H9 (cell line): Measurements from ENCODE around the gene DPP10. TPM values are rescaled to one million over a fixed set of nuclear protein-coding genes. Genes with fewer than 3 reads are reported as not detected.
"Not testable (repeated sequence)": the region's sequence is repeated elsewhere in the genome, so short reads cannot be mapped to it uniquely, and the experiment has no call there.

Experiments
- DNase-seq: peaks from one replicate; pipeline ENCODE4 v3.0.0-alpha.2; 2017
- H2AFZ ChIP-seq: one replicate; pipeline ENCODE4 v1.6.1; 2013; ENCODE audit warnings: mild to moderate bottlenecking, low read length, control low read depth, moderate library complexity
- H2AK5ac ChIP-seq: 2 replicates; pipeline ENCODE4 v1.6.1; 2013; ENCODE audit warnings: low read length, control low read depth, mixed read lengths; ENCODE audit not compliant: insufficient read length
- H2BK120ac ChIP-seq: one replicate; pipeline ENCODE4 v1.6.1; 2013; ENCODE audit warnings: low read depth, mild to moderate bottlenecking, low read length, control low read depth, inconsistent platforms; ENCODE audit not compliant: poor library complexity, severe bottlenecking
- H2BK12ac ChIP-seq: 2 replicates; pipeline ENCODE4 v1.6.1; 2013; ENCODE audit warnings: low read length, control low read depth, mixed read lengths, low read depth; ENCODE audit not compliant: insufficient read length
- H2BK15ac ChIP-seq: 2 replicates; pipeline ENCODE4 v1.6.1; 2013; ENCODE audit warnings: low read depth, low read length, control low read depth
- H2BK20ac ChIP-seq: one replicate; pipeline ENCODE4 v1.6.1; 2013; ENCODE audit warnings: low read depth, mild to moderate bottlenecking, low read length, control low read depth, inconsistent platforms; ENCODE audit not compliant: poor library complexity, severe bottlenecking
- H2BK5ac ChIP-seq: 2 replicates; pipeline ENCODE4 v1.6.1; 2013; ENCODE audit warnings: low read length, control low read depth, mixed read lengths; ENCODE audit not compliant: insufficient read length
- H3K14ac ChIP-seq: 2 replicates; pipeline ENCODE4 v1.6.1; 2013; ENCODE audit warnings: low read length, control low read depth; ENCODE audit not compliant: insufficient read depth
- H3K18ac ChIP-seq: 2 replicates; pipeline ENCODE4 v1.6.1; 2013; ENCODE audit warnings: low read depth, mild to moderate bottlenecking, mixed read lengths, low read length, control low read depth; ENCODE audit not compliant: insufficient read length
- H3K23ac ChIP-seq: 2 replicates; pipeline ENCODE4 v1.6.1; 2013; ENCODE audit warnings: low read length, control low read depth, mixed read lengths, low read depth; ENCODE audit not compliant: insufficient read length
- H3K23me2 ChIP-seq: 2 replicates; pipeline ENCODE4 v1.6.1; 2013; ENCODE audit warnings: low read depth, mild to moderate bottlenecking, mixed read lengths, low read length, control low read depth; ENCODE audit not compliant: insufficient read length, poor library complexity, severe bottlenecking
- H3K27ac ChIP-seq: 2 replicates; pipeline ENCODE4 v1.5.1; 2013; ENCODE audit warnings: low read length, control low read depth, mixed read lengths, low read depth; ENCODE audit not compliant: insufficient read length
- H3K27me3 ChIP-seq: 2 replicates; pipeline ENCODE4 v1.6.1; 2013; ENCODE audit warnings: low read length, control low read depth, inconsistent platforms; ENCODE audit not compliant: insufficient read depth
- H3K4ac ChIP-seq: 2 replicates; pipeline ENCODE4 v1.6.1; 2013; ENCODE audit warnings: low read depth, mild to moderate bottlenecking, control low read depth, inconsistent platforms, low read length, moderate library complexity
- H3K4me1 ChIP-seq: 2 replicates; pipeline ENCODE4 v1.6.1; 2013; ENCODE audit warnings: low read length, control low read depth, inconsistent platforms; ENCODE audit not compliant: insufficient read depth
- H3K4me2 ChIP-seq: 2 replicates; pipeline ENCODE4 v1.6.1; 2013; ENCODE audit warnings: low read length, control low read depth, mixed read lengths; ENCODE audit not compliant: insufficient read length, insufficient read depth
- H3K56ac ChIP-seq: 2 replicates; pipeline ENCODE4 v1.6.1; 2013; ENCODE audit warnings: low read depth, mild to moderate bottlenecking, mixed read lengths, low read length, control low read depth; ENCODE audit not compliant: insufficient read length
- H3K79me1 ChIP-seq: 2 replicates; pipeline ENCODE4 v1.6.1; 2013; ENCODE audit warnings: low read depth, mild to moderate bottlenecking, moderate library complexity, low read length, control low read depth, inconsistent platforms; ENCODE audit not compliant: insufficient read depth, poor library complexity, severe bottlenecking
- H3K79me2 ChIP-seq: 2 replicates; pipeline ENCODE4 v1.6.1; 2013; ENCODE audit warnings: low read length, control low read depth, inconsistent platforms; ENCODE audit not compliant: insufficient read depth
- H3K9ac ChIP-seq: 2 replicates; pipeline ENCODE4 v1.6.1; 2013; ENCODE audit warnings: low read length, control low read depth, mixed read lengths; ENCODE audit not compliant: insufficient read length; ENCODE audit errors: extremely low read depth
- H3K9me3 ChIP-seq: one replicate; pipeline ENCODE4 v1.6.1; 2013; ENCODE audit warnings: low read depth, low read length, inconsistent platforms; ENCODE audit not compliant: control insufficient read depth
- H3T11ph ChIP-seq: one replicate; pipeline ENCODE4 v1.6.1; 2013; ENCODE audit warnings: mild to moderate bottlenecking, low read length, control low read depth, inconsistent platforms
- H4K20me1 ChIP-seq: one replicate; pipeline ENCODE4 v1.6.1; 2013; ENCODE audit not compliant: control insufficient read depth, insufficient read length, insufficient read depth
- H4K5ac ChIP-seq: 2 replicates; pipeline ENCODE4 v1.6.1; 2013; ENCODE audit warnings: low read depth, mild to moderate bottlenecking, mixed read lengths, low read length, control low read depth; ENCODE audit not compliant: insufficient read length
- H4K8ac ChIP-seq: replicated peaks from 2 replicates; pipeline ENCODE4 v1.6.1; 2013; ENCODE audit warnings: low read length, control low read depth, mixed read lengths, low read depth; ENCODE audit not compliant: insufficient read length
- H4K91ac ChIP-seq: 2 replicates; pipeline ENCODE4 v1.6.1; 2013; ENCODE audit warnings: low read depth, mild to moderate bottlenecking, moderate library complexity, mixed read lengths, low read length, control low read depth; ENCODE audit not compliant: insufficient read length
- H3K27ac Mint-ChIP-seq, 3 experiments: 2 replicates in 2 of 3; 3 replicates in 1 of 3; pipeline ENCODE4 v1.8.0; 2020 to 2021; ENCODE audit warnings: mixed read lengths in 3 of 3, mild to moderate bottlenecking in 1 of 3, moderate library complexity in 1 of 3
- H3K27me3 Mint-ChIP-seq: 2 replicates; pipeline ENCODE4 v1.8.0; 2021; ENCODE audit warnings: low read depth, mild to moderate bottlenecking, moderate library complexity, mixed read lengths
- H3K36me3 Mint-ChIP-seq, 3 experiments: 2 replicates in 2 of 3; 3 replicates in 1 of 3; pipeline ENCODE4 v1.8.0; 2020 to 2021; ENCODE audit warnings: low read depth in 3 of 3, mixed read lengths in 3 of 3; ENCODE audit not compliant: insufficient read depth in 1 of 3
- H3K4me1 Mint-ChIP-seq, 2 experiments: 2 replicates each; pipeline ENCODE4 v1.8.0; 2020; ENCODE audit warnings: mixed read lengths in 2 of 2
- H3K4me3 Mint-ChIP-seq, 2 experiments: 2 replicates in 1 of 2; 3 replicates in 1 of 2; pipeline ENCODE4 v1.8.0; 2020 to 2021; ENCODE audit warnings: mild to moderate bottlenecking in 2 of 2, mixed read lengths in 2 of 2, moderate library complexity in 1 of 2
- H3K9me3 Mint-ChIP-seq, 2 experiments: 2 replicates in 1 of 2; 3 replicates in 1 of 2; pipeline ENCODE4 v1.8.0; 2020; ENCODE audit warnings: mild to moderate bottlenecking in 2 of 2, mixed read lengths in 2 of 2, moderate library complexity in 1 of 2
- WGBS: extraction: QIAGEN DNeasy Blood & Tissue Kit; methylation state at CpG from one replicate; pipeline ENCODE4 v1.1.7; 2013; ENCODE audit warnings: missing lambda C conversion rate, low lambda C conversion rate, mixed read lengths; ENCODE audit not compliant: insufficient read length; ENCODE audit errors: extremely low coverage; 5-methylcytosine and 5-hydroxymethylcytosine counted together
- total RNA-seq: library from RNA; stranded (reverse); gene quantifications from 2 replicates; pipeline ENCODE4 v1.2.1, GENCODE V29; 2021
- TF ChIP-seq, protein P1 (sequence below): fragments of 200-600 bp; sonication (generic); conservative IDR thresholded peaks from 3 replicates; pipeline ENCODE4 v1.8.0; 2021; ENCODE audit warnings: antibody characterized with exemption, mild to moderate bottlenecking

DPP10 gene
- total RNA-seq, 1 experiment from 2014 or later = 11.3 TPM

- Histone ChIP-seq H3K27me3 (no peaks in the 10 kb centered on the region), H4K91ac (no peak overlapping the region), H3K79me2 (no peaks in the 10 kb centered on the region), H4K20me1 (no peaks in the 10 kb centered on the region), H2BK20ac (no peak overlapping the region), H3K9me3 (no peaks in the 10 kb centered on the region), H3K27ac (no peak overlapping the region), H2BK15ac (no peak overlapping the region), H2BK5ac (no peak overlapping the region), H3K23me2 (no peaks in the 10 kb centered on the region), H3K79me1 (no peaks in the 10 kb centered on the region), H3K14ac (no peak overlapping the region), H4K8ac (no peak overlapping the region), H3K9ac (no peak overlapping the region), H2BK12ac (no peak overlapping the region), H4K5ac (no peak overlapping the region), H3K4me2 (no peak overlapping the region), H3K23ac (no peak overlapping the region), H2AK5ac (no peak overlapping the region), H2AFZ (no peak overlapping the region), H2BK120ac (no peak overlapping the region), H3K56ac (no peak overlapping the region), H3K4me1 (no peaks in the 10 kb centered on the region), H3K18ac (no peak overlapping the region), H3K4ac (no peak overlapping the region), H3T11ph (no peak overlapping the region)
- Mint-ChIP-seq H3K4me3 (no peak overlapping the region), H3K27ac (peak overlapping the region in 1 of 3 experiments; percentile 57; a peak in 2 of 7 replicates), H3K27me3 (no peaks in the 10 kb centered on the region), H3K4me1 (peaks cover 18 to 38% of the 10 kb centered on the region in 2 experiments), H3K36me3 (peaks cover 25 to 35% (median 27%) of the 10 kb centered on the region in 3 experiments), H3K9me3 (peaks cover 23 to 26% of the 10 kb centered on the region in 2 experiments)
- DNase-seq = peak; percentile 58
- TF ChIP-seq, protein P1, sequence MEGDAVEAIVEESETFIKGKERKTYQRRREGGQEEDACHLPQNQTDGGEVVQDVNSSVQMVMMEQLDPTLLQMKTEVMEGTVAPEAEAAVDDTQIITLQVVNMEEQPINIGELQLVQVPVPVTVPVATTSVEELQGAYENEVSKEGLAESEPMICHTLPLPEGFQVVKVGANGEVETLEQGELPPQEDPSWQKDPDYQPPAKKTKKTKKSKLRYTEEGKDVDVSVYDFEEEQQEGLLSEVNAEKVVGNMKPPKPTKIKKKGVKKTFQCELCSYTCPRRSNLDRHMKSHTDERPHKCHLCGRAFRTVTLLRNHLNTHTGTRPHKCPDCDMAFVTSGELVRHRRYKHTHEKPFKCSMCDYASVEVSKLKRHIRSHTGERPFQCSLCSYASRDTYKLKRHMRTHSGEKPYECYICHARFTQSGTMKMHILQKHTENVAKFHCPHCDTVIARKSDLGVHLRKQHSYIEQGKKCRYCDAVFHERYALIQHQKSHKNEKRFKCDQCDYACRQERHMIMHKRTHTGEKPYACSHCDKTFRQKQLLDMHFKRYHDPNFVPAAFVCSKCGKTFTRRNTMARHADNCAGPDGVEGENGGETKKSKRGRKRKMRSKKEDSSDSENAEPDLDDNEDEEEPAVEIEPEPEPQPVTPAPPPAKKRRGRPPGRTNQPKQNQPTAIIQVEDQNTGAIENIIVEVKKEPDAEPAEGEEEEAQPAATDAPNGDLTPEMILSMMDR = no peak
- no CpG with 5 or more reads among the region's 1 CpG for WGBS
Measured at GRCh38 chr2:115427436-115427835, 985.0 kb downstream of the DPP10 start.

GRCh38 chr2:115440746-115441145 lies 998.3 kb downstream of the DPP10 start:
- WGBS = no CpG with 5 or more reads among the region's 6 CpGs
- not testable (repeated sequence) for H2BK15ac ChIP-seq, H3K79me1 ChIP-seq, H2BK12ac ChIP-seq, H3K23me2 ChIP-seq, H4K20me1 ChIP-seq, H2AFZ ChIP-seq, H3K18ac ChIP-seq, H3K79me2 ChIP-seq, H3K14ac ChIP-seq, H2BK120ac ChIP-seq, H2BK5ac ChIP-seq, H3K4me2 ChIP-seq, H4K5ac ChIP-seq, H3K4me1 ChIP-seq, H3K4ac ChIP-seq, H3K9ac ChIP-seq, H3K23ac ChIP-seq, H3T11ph ChIP-seq, H2AK5ac ChIP-seq, H3K27ac ChIP-seq, H2BK20ac ChIP-seq, H3K56ac ChIP-seq, H3K27me3 ChIP-seq, H4K8ac ChIP-seq, H4K91ac ChIP-seq
- H3K4me3 Mint-ChIP-seq = peak overlapping the region in 1 of 2 experiments; percentile 51; a peak in 2 of 5 replicates
- H3K9me3 ChIP-seq = peaks cover 11% of the 10 kb centered on the region
- peak overlapping the region in 1 of 3 experiments; percentile 98; a peak in 2 of 7 replicates for H3K27ac Mint-ChIP-seq
- peaks cover 38 to 40% of the 10 kb centered on the region in 2 experiments for H3K4me1 Mint-ChIP-seq
- peaks cover 11 to 18% (median 13%) of the 10 kb centered on the region in 3 experiments for H3K36me3 Mint-ChIP-seq
- H3K27me3 Mint-ChIP-seq = peaks cover 11% of the 10 kb centered on the region
- peaks cover 11 to 12% of the 10 kb centered on the region in 2 experiments for H3K9me3 Mint-ChIP-seq
- peak; percentile 76 for DNase-seq
